Lung (tissue), 12 donors: ENCODE results near the gene ARL6IP4. TPM values are rescaled to one million over a fixed set of nuclear protein-coding genes. Genes with fewer than 3 reads are reported as not detected.
A peak's percentile ranks its signal among the peaks of the same experiment; 100 is the strongest.

Experiments used
- ATAC-seq: fragments of 200-7000 bp; cut with Tn5 transposase; one replicate; pipeline ENCODE4 v1.9.1; 2020; ENCODE audit warnings: moderate number of reproducible peaks; ENCODE audit not compliant: insufficient read depth, low FRiP score
- DNase-seq, 3 donors: peaks; one replicate each; pipeline ENCODE4 v3.0.0-alpha.2; 2013 to 2017
- H3K27ac ChIP-seq, 2 donors: one replicate each; pipeline ENCODE4 v1.5.1; 2013; ENCODE audit warnings: mild to moderate bottlenecking in 2 of 2, moderate library complexity in 2 of 2, control low read depth in 1 of 2, inconsistent platforms in 1 of 2, low read depth in 1 of 2, low read length in 1 of 2
- H3K27me3 ChIP-seq, 3 donors: one replicate each; pipeline ENCODE4 v1.5.1; 2013; ENCODE audit warnings: low read length in 2 of 3; ENCODE audit not compliant: control insufficient read depth in 3 of 3, insufficient read depth in 3 of 3
- H3K36me3 ChIP-seq, 4 donors: one replicate each; pipeline ENCODE4 v1.5.1; 2013; ENCODE audit warnings: low read length in 4 of 4, mild to moderate bottlenecking in 1 of 4, moderate library complexity in 1 of 4; ENCODE audit not compliant: control insufficient read depth in 4 of 4, insufficient read depth in 4 of 4
- H3K4me1 ChIP-seq, 5 donors: one replicate each; pipeline ENCODE4 v1.5.1; 2013; ENCODE audit warnings: low read length in 5 of 5, mild to moderate bottlenecking in 2 of 5, moderate library complexity in 1 of 5; ENCODE audit not compliant: control insufficient read depth in 5 of 5, insufficient read depth in 5 of 5
- H3K4me3 ChIP-seq: one replicate; pipeline ENCODE4 v1.5.1; 2013; ENCODE audit warnings: mild to moderate bottlenecking, control low read depth, moderate library complexity
- H3K9ac ChIP-seq, 2 donors: one replicate each; pipeline ENCODE4 v1.5.1; 2013; ENCODE audit warnings: low read length in 2 of 2, control low read depth in 1 of 2; ENCODE audit not compliant: insufficient read depth in 1 of 2
- H3K9me3 ChIP-seq, 4 donors: one replicate each; pipeline ENCODE4 v1.5.1; 2013; ENCODE audit warnings: low read length in 3 of 4, mild to moderate bottlenecking in 1 of 4, moderate library complexity in 1 of 4; ENCODE audit not compliant: control insufficient read depth in 4 of 4, insufficient read depth in 3 of 4
- WGBS, 2 donors: extraction: QIAGEN DNeasy Blood & Tissue Kit; methylation state at CpG; one replicate each; pipeline ENCODE4 v1.1.7; 2013; 5-methylcytosine and 5-hydroxymethylcytosine counted together
- polyA plus RNA-seq, 2 donors: library from polyadenylated mRNA; stranded (reverse); fragments of 200-250 nt; gene quantifications; one replicate each; pipeline ENCODE4 v1.2.1, GENCODE V29; 2013
- total RNA-seq, 2 donors: library from RNA; depleted of rRNA in 1 of 2; stranded (reverse); fragments of >200 nt in 1 of 2; gene quantifications; one replicate each; pipeline ENCODE4 v1.2.1, GENCODE V29; 2014 to 2021
- TF ChIP-seq, protein P1 (sequence below): IDR thresholded peaks from 2 replicates; pipeline ENCODE4 v1.5.1; 2012; ENCODE audit warnings: mild to moderate bottlenecking; ENCODE audit errors: control extremely low read depth, extremely low read depth
- donor health status: control.
- donor health status: control.
- donor health status: Bipolar disorder and iron deficiency.
- donor health status: healthy.
- donor health status: DM: yes; HTN: yes; CAD: no.

Gene ARL6IP4
- total and polyA plus RNA-seq, 4 donors: 83.6 to 354 (median 192) TPM

- TF ChIP-seq, protein P1, sequence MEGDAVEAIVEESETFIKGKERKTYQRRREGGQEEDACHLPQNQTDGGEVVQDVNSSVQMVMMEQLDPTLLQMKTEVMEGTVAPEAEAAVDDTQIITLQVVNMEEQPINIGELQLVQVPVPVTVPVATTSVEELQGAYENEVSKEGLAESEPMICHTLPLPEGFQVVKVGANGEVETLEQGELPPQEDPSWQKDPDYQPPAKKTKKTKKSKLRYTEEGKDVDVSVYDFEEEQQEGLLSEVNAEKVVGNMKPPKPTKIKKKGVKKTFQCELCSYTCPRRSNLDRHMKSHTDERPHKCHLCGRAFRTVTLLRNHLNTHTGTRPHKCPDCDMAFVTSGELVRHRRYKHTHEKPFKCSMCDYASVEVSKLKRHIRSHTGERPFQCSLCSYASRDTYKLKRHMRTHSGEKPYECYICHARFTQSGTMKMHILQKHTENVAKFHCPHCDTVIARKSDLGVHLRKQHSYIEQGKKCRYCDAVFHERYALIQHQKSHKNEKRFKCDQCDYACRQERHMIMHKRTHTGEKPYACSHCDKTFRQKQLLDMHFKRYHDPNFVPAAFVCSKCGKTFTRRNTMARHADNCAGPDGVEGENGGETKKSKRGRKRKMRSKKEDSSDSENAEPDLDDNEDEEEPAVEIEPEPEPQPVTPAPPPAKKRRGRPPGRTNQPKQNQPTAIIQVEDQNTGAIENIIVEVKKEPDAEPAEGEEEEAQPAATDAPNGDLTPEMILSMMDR: no peak
- WGBS, 2 donors: 78 to 86% methylated on average over 10 of the region's 10 CpGs
- H3K9me3 ChIP-seq: no peaks in the 10 kb centered on the region
- no peak overlapping the region for H3K4me3 ChIP-seq
- no peaks in the 10 kb centered on the region for H3K27me3 ChIP-seq
- H3K27ac ChIP-seq: peak overlapping the region in 1 of 2 donors; percentile 4
- H3K36me3 ChIP-seq: peaks cover 0 to 7% (median 0%) of the 10 kb centered on the region in 4 donors
- ATAC-seq (no peak), DNase-seq (peak in 2 of 3 donors; percentile 33 to 70)
- no peak overlapping the region for H3K9ac ChIP-seq
- H3K4me1 ChIP-seq: peaks cover 0 to 31% (median 11%) of the 10 kb centered on the region in 5 donors
These were observed 18.8 kb upstream of the ARL6IP4 start for GRCh38 chr12:122961531-122962329.

DNA sequence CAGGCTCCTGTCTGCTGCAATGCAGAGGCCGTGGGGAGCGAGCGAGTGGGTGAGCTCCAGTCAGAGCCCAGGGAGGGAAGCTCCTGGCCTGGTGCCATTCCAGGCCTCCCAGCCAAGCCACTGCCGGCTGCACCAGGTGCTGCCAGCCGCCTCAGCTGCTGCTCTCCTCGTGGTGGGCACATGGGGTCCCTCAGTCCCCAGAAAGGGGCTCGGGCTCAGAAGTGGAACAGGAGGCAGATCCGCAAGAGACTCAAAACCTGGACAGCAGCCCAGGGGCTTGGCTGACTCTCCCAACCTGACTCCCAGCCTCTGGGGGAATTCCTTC, 16.6 kb upstream of the ARL6IP4 start:
- Histone ChIP-seq H3K27ac (no peak overlapping the region), H3K4me1 (peaks cover 0 to 31% (median 11%) of the 10 kb centered on the region in 5 donors), H3K9me3 (no peaks in the 10 kb centered on the region), H3K27me3 (no peaks in the 10 kb centered on the region), H3K36me3 (peaks cover 0 to 5% (median 0%) of the 10 kb centered on the region in 4 donors), H3K9ac (no peak overlapping the region), H3K4me3 (no peak overlapping the region)
- ATAC-seq (no peak), DNase-seq (peak in 2 of 3 donors; percentile 43 to 64)
- WGBS, 2 donors: 57 to 59% methylated on average over 8 of the region's 8 CpGs
- TF ChIP-seq, protein P1: no peak

GRCh38 chr12:122964439-122965257, 15.8 kb upstream of the ARL6IP4 start:
- Histone ChIP-seq H3K36me3 (peaks cover 0 to 4% (median 0%) of the 10 kb centered on the region in 4 donors), H3K4me3 (no peak overlapping the region), H3K9ac (no peak overlapping the region), H3K9me3 (no peaks in the 10 kb centered on the region), H3K27ac (no peak overlapping the region), H3K27me3 (no peaks in the 10 kb centered on the region), H3K4me1 (peaks cover 0 to 36% (median 11%) of the 10 kb centered on the region in 5 donors)
- 90 to 92% methylated on average over 19 of the region's 19 CpGs for WGBS, 2 donors
- TF ChIP-seq, protein P1: no peak
- no peak for ATAC-seq
- no peak for DNase-seq
